Measurements from ENCODE around the gene OTUB1. TPM values are rescaled to one million over a fixed set of nuclear protein-coding genes. Genes with fewer than 3 reads are reported as not detected.

The OTUB1 gene
- total and polyA plus RNA-seq, 2 of the 13 experiments (the other 11 are each of a cell fraction or from before 2014, with no cell fraction given) = 58.8 to 130 TPM

DNA sequence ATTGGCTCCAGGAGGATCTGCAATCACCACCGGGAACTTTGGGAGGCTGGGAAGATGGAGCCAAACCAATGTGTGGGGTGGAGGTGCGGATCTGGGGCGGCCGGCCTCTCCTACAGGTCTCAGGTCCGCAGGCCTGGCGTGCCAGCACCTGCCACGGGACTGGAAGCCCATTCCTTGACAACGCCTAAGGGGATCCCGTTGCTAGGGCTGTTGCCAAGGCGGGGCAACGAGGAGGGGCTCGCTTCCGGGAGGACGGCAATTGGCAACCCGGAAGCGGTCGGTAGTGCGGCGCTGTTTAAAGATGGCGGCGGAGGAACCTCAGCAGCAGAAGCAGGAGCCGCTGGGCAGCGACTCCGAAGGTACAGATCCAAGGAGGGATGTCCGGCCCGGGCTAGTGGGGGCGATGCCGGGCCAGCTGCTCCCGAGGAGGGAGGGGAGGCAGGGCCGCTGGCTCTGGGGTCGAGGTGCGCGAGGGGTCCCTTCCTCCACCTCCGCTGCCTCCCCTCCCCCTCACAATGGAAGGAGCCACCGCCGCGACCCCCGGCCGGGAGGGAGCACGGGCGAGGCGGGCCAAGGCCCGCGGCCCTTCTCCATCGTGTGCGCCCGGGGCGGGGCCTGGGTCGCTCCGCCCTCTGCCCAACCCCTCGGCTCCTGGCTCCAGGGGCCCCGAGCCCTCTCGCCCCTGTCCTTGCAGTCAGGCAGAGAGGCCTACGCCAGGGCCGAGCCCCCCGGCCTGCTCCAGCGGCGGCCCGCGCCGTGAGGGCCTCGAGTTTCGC lies at the start of gene OTUB1 (continued):
- 0 out of 2 replicates have a peak, but pooled peaks have one; percentile 30 for TF ChIP-seq CREM (IDR thresholded peaks at IDR 0.05)
- TF ChIP-seq CREM (CRISPR knock-in tag; IDR thresholded peaks at IDR 0.05) = no peak
- peak; percentile 95 for TF ChIP-seq RFX1 (IDR thresholded peaks at IDR 0.05)
- TF ChIP-seq JUN (CRISPR knock-in tag; IDR thresholded peaks at IDR 0.05) = no peak
- TF ChIP-seq ZNF562 (CRISPR knock-in tag; IDR thresholded peaks at IDR 0.05; ENCODE audit: borderline replicate concordance) = no peak
- TF ChIP-seq, protein P1, sequence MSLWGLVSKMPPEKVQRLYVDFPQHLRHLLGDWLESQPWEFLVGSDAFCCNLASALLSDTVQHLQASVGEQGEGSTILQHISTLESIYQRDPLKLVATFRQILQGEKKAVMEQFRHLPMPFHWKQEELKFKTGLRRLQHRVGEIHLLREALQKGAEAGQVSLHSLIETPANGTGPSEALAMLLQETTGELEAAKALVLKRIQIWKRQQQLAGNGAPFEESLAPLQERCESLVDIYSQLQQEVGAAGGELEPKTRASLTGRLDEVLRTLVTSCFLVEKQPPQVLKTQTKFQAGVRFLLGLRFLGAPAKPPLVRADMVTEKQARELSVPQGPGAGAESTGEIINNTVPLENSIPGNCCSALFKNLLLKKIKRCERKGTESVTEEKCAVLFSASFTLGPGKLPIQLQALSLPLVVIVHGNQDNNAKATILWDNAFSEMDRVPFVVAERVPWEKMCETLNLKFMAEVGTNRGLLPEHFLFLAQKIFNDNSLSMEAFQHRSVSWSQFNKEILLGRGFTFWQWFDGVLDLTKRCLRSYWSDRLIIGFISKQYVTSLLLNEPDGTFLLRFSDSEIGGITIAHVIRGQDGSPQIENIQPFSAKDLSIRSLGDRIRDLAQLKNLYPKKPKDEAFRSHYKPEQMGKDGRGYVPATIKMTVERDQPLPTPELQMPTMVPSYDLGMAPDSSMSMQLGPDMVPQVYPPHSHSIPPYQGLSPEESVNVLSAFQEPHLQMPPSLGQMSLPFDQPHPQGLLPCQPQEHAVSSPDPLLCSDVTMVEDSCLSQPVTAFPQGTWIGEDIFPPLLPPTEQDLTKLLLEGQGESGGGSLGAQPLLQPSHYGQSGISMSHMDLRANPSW (CRISPR knock-in tag; IDR thresholded peaks at IDR 0.05; ENCODE audit: borderline replicate concordance) = no peak
- TF ChIP-seq CBFB (CRISPR knock-in tag; IDR thresholded peaks at IDR 0.05) = peak; percentile 64; the same call in 1 of the 2 replicates
- TF ChIP-seq NFE2L2 (IDR thresholded peaks at IDR 0.05; ENCODE audit: low read length) = no peak
- TF ChIP-seq PHB2 (IDR thresholded peaks at IDR 0.05; ENCODE audit: partially characterized antibody) = no peak
- no peak for TF ChIP-seq ZNF260 (CRISPR knock-in tag; IDR thresholded peaks at IDR 0.05; ENCODE audit: borderline replicate concordance, low read depth)
- TF ChIP-seq, protein P2, sequence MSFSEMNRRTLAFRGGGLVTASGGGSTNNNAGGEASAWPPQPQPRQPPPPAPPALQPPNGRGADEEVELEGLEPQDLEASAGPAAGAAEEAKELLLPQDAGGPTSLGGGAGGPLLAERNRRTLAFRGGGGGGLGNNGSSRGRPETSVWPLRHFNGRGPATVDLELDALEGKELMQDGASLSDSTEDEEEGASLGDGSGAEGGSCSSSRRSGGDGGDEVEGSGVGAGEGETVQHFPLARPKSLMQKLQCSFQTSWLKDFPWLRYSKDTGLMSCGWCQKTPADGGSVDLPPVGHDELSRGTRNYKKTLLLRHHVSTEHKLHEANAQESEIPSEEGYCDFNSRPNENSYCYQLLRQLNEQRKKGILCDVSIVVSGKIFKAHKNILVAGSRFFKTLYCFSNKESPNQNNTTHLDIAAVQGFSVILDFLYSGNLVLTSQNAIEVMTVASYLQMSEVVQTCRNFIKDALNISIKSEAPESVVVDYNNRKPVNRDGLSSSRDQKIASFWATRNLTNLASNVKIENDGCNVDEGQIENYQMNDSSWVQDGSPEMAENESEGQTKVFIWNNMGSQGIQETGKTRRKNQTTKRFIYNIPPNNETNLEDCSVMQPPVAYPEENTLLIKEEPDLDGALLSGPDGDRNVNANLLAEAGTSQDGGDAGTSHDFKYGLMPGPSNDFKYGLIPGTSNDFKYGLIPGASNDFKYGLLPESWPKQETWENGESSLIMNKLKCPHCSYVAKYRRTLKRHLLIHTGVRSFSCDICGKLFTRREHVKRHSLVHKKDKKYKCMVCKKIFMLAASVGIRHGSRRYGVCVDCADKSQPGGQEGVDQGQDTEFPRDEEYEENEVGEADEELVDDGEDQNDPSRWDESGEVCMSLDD (CRISPR knock-in tag; IDR thresholded peaks at IDR 0.05; ENCODE audit: borderline replicate concordance) = no peak
- no peak for TF ChIP-seq RARA (CRISPR knock-in tag; IDR thresholded peaks at IDR 0.05)
- TF ChIP-seq ZNF274 (CRISPR knock-in tag; IDR thresholded peaks at IDR 0.05) = peak; percentile 74
- TF ChIP-seq MTA1 (CRISPR knock-in tag; IDR thresholded peaks at IDR 0.05; ENCODE audit: borderline replicate concordance) = peak; percentile 71; the same call in 1 of the 2 replicates
- TF ChIP-seq BRCA1 (CRISPR knock-in tag; IDR thresholded peaks at IDR 0.05) = peak; percentile 71; the same call in 1 of the 2 replicates
- TF ChIP-seq FOXO1 (CRISPR knock-in tag; IDR thresholded peaks at IDR 0.05) = peak; percentile 43
- no peak for TF ChIP-seq ZNF878 (CRISPR knock-in tag; IDR thresholded peaks at IDR 0.05)
- TF ChIP-seq TOE1 (CRISPR knock-in tag; IDR thresholded peaks at IDR 0.05) = peak; percentile 67; the same call in 1 of the 2 replicates
- peak; percentile 71 for TF ChIP-seq MED1 (CRISPR knock-in tag; IDR thresholded peaks at IDR 0.05)
- TF ChIP-seq KAT8 (CRISPR knock-in tag; IDR thresholded peaks at IDR 0.05) = peak; percentile 95
- TF ChIP-seq NR1H2 (CRISPR knock-in tag; IDR thresholded peaks at IDR 0.05; ENCODE audit: borderline replicate concordance, low read depth) = no peak
- TF ChIP-seq SMYD3 (CRISPR knock-in tag; IDR thresholded peaks at IDR 0.05) = no peak
- TF ChIP-seq, protein P3, sequence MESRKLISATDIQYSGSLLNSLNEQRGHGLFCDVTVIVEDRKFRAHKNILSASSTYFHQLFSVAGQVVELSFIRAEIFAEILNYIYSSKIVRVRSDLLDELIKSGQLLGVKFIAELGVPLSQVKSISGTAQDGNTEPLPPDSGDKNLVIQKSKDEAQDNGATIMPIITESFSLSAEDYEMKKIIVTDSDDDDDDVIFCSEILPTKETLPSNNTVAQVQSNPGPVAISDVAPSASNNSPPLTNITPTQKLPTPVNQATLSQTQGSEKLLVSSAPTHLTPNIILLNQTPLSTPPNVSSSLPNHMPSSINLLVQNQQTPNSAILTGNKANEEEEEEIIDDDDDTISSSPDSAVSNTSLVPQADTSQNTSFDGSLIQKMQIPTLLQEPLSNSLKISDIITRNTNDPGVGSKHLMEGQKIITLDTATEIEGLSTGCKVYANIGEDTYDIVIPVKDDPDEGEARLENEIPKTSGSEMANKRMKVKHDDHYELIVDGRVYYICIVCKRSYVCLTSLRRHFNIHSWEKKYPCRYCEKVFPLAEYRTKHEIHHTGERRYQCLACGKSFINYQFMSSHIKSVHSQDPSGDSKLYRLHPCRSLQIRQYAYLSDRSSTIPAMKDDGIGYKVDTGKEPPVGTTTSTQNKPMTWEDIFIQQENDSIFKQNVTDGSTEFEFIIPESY (CRISPR knock-in tag; IDR thresholded peaks at IDR 0.05) = no peak
- peak; percentile 89 for TF ChIP-seq POLR2G (IDR thresholded peaks at IDR 0.05; ENCODE audit: low read depth, low read length)
- no peak for TF ChIP-seq MZF1 (CRISPR knock-in tag; IDR thresholded peaks at IDR 0.05; ENCODE audit: borderline replicate concordance)
